SKM-1 (cell line): ENCODE results near the gene RAI1.

Experiments used
- DNase-seq: peaks from one replicate; lab custom pipeline; 2025; ENCODE audit not compliant: unreplicated experiment; lab: John Stamatoyannopoulos, UW

RAI1 gene

DNA sequence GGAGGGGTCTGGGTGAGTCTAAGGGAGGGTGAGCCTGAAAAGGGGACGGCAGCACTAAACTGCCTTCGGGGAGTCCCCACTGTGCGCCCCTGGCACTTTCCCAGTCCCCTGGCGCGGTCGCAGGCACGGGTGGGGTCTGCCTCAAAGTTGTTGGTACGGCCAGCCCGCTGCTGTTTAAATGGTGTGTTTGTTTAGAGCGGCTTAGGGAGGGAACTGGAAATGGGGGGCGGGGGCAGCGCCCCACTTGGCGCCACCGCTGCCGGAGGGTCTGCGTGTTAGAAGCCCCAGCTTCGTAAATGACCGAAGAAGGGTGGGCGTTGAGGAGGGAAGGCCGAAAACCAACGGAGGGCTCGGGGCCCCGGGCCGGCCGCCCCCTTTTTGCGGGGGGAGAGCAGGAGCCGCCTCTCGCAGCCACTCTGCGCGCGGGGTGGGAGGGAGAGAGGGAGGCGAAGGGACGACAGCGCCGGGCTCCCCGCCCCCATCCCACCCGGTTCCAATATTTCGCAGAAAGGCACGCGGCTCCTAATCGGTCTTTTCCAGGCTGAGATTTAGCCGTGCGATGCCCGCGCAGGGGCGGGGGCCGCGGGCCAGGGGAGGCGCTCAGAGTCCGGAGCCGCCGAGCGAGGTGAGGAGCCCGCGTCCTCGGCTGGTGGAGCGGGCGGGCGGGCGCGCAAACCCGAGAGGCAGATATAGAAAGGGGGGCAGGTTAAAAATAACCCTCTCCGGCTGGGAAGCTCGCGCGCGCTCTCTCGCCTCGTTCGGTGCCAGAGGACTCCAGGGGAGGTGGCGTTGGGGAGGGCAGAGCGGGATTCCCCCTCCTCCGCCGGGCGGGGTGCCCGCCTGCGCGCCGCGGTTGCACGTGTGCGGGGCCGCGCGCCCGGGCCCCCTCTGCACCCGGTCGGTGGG is 100.6 kb downstream of the RAI1 start:
- DNase-seq, result no peak

DNA sequence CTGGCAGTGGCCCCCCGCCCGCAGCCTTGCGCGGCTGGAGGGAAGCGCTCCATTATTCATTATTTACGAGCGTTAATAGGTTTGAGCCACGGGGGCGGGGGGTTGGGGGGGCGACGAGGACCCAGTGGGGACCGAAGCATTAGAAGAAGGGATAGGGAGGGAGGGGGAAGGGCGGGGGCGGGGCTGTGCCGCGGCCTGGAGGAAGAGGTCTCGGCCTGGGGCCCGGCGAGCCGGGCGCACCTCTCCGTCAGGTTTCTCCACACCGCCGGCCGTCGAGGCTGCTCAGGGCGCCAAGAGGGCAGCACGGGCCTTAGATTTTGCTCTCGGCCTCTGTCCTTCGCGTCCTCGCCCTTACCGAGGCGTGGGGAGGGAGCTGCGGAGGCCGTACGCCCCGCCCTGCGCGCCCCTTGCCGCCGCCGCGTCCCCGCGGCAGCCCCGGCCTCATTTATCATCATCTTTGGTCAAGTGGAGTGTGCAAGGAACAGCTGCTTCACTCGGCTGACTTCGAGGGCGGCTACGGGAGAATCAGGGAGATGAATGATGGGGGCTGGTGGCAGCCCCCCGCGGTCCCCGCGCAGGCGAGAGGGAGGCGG is 101.4 kb downstream of the RAI1 start:
- no peak for DNase-seq

DNA sequence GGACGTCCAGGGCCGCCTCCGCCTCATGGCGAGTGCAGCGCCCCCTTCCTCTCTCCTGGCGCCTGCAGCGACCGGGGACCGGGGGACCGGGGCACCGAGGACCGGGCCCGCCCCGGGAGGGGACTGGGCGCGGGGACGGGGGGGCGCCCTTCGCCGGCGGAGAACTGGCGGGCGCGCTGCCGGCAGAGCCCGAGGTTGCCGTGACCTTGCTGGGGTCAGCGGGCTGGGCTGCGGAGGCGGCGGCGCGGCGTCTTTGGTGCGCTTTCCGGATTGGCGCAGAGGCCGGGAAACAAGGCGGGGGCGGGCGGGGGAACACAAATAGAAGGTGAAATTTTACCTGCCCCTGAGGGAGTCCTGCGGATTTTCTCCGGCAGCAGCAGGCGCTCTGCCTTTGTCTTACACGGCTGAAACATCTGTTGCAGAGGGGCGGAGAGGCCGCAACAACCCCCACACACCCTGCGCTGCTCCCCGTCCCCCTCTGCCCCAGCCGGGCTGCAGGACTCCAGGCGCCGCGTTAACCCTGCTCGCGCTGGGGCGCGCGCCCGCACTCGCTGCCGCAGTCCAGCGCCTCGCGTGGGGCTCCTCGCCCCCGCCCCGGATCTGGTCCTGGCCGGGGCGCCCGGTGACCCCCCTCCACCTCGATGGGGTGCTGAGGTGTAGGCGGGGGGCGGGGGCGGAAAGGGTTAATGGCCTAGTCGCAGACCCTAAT is 102.0 kb downstream of the RAI1 start:
- no peak for DNase-seq

GRCh38 chr17:17783825-17784656 is 102.8 kb downstream of the RAI1 start:
- DNase-seq, result no peak

GRCh38 chr17:17784657-17785267 is 103.5 kb downstream of the RAI1 start:
- no peak for DNase-seq

- no peak for DNase-seq
Measured at GRCh38 chr17:17785407-17785806, 104.1 kb downstream of the RAI1 start.

DNA sequence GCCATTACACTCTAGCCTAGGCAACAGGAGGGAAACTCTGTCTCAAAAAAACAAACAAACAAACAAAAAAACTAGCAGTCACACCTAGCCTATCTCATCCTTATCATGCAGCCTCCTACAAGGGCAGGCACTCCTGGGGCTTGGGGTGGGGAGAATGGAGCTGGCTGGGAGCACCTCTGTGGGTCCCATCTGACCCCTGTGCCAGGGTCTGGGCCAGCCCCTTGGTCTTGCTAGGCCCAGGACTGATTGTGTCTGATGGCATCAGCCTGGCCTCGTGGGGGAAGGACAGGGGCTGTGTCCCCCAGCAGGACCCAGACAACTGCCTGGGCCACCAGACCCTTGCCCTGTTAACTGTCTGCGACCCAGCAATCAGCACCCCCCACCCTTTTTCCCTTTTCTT is 105.7 kb downstream of the RAI1 start:
- DNase-seq, result no peak

DNA sequence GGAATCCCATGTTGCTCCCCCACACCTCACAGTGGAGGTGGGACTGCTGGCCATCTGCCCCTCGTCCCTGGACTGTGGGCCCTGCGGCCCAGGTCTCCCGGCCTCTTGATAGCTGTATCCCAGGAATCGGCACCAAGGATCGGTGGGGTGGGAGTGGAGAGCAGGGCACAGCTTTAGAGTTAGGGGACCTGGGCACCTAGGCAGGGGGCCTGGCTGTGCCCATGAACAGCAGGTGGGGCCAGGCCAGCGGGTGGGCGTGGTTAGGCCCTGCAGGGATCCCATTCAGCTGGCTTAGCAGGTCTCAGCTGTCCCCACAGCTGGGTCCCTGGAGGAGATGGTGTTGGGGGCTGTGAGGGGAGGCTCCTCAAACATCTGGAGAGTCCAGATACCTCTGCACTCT is 106.3 kb downstream of the RAI1 start:
- no peak for DNase-seq

- no peak for DNase-seq
Measured at GRCh38 chr17:17788967-17789366, 107.7 kb downstream of the RAI1 start.

- DNase-seq, result no peak
Measured at GRCh38 chr17:17789410-17789809, 108.2 kb downstream of the RAI1 start.

GRCh38 chr17:17789828-17790636 is 108.8 kb downstream of the RAI1 start:
- no peak for DNase-seq

GRCh38 chr17:17790637-17791464 is 109.6 kb downstream of the RAI1 start:
- no peak for DNase-seq

DNA sequence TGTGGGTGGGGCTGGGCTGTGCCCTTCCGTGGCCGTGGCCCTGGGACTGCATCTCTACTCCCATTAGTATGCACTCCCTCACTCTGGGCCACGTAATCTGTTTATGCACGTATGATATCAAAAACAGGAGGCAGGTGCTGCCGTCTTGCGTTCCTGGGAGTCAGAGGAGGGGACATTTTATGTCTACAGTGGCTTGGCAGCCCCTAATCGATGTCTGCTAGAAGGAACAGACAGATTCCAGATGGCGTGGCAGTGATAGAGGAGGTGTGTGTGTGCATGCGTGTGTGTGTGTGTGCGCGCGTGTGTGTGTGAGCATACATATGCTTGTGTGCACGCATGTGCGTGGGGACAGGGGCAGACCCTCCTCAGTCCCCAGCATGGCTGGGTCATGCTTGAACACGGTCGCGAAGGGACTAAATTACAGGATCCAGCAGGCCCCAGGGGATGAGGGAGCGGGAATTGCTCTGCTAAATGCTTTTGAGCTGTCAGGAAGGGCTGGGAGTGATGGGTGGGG is 110.8 kb downstream of the RAI1 start:
- no peak for DNase-seq

DNA sequence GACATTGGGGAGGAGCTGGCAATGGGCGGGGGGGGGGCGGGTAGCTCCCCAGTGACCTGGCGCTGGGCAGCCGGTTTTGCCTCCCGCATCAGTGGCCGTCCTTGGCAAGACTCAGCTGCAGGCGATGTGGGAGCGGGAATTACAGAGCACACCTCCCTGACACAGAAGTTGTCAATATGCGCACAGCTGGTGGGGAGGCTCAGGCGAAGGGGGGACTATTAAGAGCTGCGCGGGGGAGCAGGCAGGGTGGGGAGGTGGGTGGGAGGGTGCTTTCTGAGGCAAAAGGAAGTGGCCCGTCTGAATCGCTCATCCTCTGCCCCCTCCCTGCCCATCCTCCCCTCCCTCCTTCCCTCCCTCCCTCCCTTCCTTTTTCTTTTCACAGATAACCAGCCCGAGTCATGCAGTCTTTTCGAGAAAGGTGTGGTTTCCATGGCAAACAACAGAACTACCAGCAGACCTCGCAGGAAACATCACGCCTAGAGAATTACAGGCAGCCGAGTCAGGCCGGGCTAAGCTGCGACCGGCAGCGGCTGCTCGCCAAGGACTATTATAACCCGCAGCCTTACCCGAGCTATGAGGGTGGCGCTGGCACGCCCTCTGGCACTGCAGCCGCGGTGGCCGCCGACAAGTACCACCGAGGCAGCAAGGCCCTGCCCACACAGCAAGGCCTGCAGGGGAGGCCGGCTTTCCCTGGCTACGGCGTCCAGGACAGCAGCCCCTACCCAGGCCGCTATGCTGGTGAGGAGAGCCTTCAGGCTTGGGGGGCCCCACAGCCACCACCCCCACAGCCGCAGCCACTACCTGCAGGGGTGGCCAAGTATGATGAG is 111.5 kb downstream of the RAI1 start:
- no peak for DNase-seq

GRCh38 chr17:17793378-17794214 is 112.3 kb downstream of the RAI1 start:
- DNase-seq, result no peak

- DNase-seq, result no peak
Measured at GRCh38 chr17:17794382-17794781, 113.1 kb downstream of the RAI1 start.

DNA sequence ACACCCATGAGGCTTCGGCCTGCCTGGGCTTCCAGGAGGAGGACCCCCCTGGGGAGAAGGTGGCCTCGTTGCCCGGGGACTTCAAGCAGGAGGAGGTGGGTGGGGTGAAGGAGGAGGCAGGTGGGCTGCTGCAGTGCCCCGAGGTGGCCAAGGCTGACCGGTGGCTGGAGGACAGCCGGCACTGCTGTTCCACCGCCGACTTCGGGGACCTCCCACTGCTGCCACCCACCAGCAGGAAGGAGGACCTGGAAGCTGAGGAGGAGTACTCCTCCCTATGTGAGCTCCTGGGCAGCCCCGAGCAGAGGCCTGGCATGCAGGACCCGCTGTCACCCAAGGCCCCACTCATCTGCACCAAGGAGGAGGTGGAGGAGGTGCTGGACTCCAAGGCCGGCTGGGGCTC is 114.0 kb downstream of the RAI1 start:
- no peak for DNase-seq
